GM19395 (cell line): Measurements from ENCODE around the gene MMP12.
"Not testable (repeated sequence)": the region's sequence is repeated elsewhere in the genome, so short reads cannot be mapped to it uniquely, and the experiment has no call there.

Source experiments
- ATAC-seq: cut with Tn5 transposase; IDR thresholded peaks from one replicate; pipeline ENCODE4 v1.9.1; 2021; ENCODE audit warnings: mild to moderate bottlenecking, moderate library complexity; ENCODE audit not compliant: unreplicated experiment

MMP12 gene

DNA sequence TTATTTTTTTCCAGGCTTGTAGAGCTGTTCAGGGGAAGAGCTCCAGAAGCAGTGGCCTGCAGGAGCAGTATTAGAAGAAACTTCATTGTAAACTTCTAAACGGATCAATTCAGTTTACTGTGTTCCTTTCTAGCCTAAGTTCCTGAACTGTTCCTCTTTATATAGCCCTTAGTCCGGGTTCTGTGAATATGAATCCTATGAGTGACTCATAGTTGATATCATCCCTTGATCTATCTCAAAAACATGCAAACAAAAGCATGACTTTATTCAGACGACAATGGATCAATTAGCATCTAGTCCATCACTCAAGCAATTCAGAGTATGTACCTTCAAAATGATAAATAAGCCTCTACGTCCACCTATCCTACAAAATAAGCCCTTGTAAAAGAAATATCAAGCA, at the start of gene MMP12:
TSS of gene MMP12 (minus strand) at position 131 of the 400 bp plus-strand sequence. CDS start at position 86, 45 bp downstream.
- no peak for ATAC-seq

DNA sequence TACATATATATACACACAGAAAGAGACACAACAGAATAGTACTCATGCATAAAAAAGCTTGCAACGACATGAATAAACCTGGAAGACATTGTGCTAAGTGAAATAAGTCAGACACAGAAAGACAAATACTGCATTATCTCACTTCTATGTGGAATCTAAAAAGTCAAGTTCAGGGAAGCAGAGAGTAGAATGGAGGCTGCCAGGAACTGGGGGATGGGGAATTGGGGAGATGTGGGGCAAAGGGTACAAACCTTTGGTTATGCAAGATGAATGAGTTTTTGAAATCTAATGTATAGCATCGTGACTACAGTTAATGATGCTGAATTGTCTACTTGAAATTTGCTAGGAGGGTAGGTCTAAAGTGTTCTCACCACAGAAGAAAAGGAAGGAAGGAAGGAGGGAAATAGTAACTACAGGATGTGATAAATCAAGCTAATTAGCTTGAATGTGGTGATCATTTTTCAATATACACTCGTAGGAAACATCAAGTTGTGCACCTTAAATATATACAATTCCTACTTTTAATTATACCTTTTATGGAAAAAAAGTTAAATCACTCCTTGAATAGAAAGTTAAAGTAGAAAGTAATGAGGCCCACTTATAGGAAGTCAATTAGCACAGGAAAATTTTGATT, 46.9 kb upstream of the MMP12 start:
- no peak for ATAC-seq

DNA sequence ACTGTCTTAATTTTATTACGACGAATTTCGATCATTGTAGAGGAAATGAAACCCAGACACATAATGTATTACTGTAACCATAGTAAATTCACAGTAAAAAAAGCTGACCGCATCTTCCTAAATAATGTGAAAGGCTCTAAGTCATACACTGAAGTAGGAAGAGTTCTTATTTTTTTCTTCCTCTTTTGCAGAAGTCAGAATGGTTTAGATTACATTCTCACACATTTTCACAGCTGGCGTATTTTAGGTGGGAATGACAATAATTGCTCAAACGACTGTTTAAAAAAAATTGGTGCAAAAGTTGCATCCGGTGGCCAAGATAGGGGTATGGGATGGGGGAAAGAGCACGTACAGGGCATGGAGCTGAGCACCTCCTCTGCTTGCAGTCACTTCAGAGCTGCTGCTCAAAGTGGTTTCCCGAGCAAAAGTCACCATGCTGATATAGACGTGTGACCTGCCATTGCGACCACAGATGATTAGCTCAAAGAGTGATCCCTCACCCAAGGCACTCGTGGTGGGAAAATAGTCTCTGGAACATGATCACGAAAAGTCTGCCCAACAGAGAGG, 45.4 kb upstream of the MMP12 start:
- peak; percentile 93 for ATAC-seq

- ATAC-seq = no peak
Observed at GRCh38 chr11:102915044-102915375, 40.2 kb upstream of the MMP12 start.

DNA sequence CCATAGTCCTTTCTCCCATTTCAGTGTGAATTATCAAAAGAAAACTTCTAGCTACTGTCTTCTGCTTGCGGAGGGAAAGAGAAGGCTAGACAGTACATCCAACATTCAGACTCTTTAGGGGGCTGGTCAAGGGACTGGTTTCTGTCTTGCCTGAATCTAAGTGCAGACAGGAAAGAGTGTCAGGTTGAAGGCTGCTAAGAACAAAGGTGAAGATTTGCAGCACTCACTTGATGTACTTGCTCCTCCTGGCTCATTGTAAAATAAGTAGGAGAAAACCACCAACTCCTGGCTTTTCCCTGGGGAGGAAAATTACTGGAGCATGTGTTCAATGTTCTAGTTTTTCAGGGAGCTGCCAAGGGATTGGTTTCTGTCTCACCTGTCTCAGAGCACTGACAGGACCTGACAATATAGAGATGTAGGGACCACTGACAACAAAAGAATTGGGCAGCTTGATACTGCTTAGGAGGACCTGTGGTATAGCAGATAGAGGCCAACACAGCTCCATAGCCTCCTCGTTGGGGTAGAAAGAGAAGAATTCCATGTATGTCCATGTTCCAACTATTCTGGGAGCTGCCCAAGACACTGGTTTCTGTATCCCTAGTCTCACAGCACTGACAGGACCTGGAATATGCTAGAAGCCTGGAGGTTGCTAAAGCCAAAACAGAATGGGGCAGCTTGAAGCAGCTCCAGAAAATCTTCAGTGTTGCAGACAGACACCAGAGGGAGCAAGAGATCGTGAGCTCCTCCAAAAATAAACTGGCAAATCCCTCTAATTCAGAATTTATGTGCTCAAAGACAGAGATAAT, 39.7 kb upstream of the MMP12 start:
- no peak for ATAC-seq

DNA sequence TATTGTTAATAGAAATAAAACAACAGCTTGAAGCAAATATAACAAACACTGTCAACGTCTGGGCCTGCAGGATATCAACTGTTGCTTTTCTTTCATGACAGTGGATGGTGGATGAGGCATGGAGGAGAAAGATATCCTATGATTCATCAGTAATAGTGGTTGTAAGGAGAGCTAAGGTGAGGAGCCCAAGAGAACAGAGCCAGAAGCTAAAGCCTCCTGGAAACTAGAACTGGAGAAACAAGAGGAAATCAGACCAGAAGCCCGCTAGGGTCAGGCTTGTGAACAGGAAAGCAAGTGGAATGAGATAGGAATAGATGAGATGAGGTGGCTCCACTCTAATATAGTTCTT, 37.7 kb upstream of the MMP12 start:
- ATAC-seq = no peak

DNA sequence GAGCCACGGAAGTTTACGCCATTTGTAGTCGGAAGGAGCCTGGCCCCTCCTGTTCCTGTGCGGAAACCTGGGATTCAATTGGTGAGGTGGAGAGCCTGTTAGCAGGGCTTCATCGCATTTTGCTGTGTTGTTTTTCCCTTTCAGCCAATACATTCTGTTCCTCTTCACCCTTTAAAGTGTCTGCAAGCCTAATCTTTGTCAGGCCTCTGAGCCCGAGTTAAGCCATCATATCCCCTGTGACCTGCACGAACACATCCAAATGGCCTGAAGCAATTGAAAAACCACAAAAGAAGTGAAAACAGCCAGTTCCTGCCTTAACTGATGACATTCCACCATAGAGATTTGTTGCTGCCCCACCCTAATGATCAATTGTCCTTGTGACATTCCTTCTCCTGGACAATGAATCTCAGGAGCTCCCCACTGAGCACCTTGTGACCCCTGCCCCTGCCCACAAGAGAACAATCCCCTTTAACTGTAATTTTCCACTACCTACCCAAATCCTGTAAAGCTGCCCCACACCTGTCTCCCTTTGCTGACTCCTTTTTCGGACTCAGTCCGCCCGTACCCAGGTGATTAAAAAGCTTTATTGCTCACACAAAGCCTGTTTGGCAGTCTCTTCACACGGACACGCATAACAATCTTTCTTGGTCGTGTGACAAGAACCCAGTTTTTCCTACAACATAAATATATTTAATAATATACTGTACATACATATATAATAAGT, 37.1 kb upstream of the MMP12 start:
- no peak for ATAC-seq

- not testable (repeated sequence) for ATAC-seq
Observed at GRCh38 chr11:102905848-102906247, 31.1 kb upstream of the MMP12 start.

- ATAC-seq = not testable (repeated sequence)
Observed at GRCh38 chr11:102903895-102904294, 29.1 kb upstream of the MMP12 start.

DNA sequence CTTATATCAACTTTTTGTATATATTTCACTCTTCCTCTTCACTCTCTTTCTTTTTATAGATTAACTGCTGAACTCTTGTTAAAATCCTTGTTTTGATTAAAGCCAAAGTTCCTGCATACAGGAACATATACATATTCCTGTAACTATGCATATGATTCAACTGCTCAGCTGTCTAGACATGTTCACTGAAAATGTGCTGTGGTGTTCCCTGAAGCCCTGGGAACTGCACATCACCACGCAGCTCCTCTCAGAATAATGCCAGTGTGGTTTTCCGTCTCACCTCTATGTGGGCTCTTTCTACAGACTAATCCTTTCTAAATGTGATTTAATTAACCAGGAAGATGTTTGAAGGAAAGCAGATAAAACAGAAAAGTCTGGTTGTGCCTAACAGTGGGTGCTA, 25.6 kb upstream of the MMP12 start:
- ATAC-seq = no peak

DNA sequence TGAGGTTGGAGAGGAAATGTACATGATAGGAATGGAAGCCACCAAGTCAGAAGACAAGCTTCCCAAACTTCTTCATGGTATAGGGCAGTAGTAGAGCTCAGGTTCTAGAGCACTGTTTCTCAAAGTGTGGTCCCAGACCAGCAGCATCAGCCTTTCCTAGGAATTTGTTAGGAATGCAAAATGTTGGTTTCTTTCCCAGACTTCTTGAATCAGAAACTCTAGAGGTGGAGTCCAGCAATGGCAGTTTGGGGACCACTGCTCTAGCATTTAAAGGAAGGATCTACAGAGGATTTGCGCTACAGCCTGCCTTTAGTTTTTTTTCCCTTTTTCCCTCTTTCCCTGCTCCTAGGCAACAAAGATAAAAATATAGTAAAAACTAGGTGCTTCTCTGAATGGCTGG, 17.0 kb upstream of the MMP12 start:
- ATAC-seq = no peak

DNA sequence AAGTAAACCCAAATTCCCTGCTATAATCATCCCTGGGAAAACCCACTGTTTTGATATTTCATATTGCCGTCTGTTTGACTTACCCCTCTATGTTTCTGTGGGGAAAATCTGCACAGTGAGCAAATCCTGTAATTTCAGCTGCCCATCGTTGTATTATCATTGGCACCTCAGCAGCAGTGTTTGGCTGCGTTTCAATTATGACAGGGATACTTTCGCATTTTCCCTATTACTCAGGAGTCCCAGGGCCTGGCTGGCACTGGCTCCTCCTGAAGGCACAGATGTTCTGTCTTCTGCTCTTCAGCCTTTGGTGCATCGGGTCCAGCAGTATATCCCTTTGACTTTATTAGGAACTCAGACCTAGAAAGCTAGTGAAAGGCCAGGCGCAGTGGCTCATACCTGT, 12.2 kb upstream of the MMP12 start:
- ATAC-seq = no peak

- ATAC-seq = no peak
Observed at GRCh38 chr11:102883141-102883540, 8.4 kb upstream of the MMP12 start.

DNA sequence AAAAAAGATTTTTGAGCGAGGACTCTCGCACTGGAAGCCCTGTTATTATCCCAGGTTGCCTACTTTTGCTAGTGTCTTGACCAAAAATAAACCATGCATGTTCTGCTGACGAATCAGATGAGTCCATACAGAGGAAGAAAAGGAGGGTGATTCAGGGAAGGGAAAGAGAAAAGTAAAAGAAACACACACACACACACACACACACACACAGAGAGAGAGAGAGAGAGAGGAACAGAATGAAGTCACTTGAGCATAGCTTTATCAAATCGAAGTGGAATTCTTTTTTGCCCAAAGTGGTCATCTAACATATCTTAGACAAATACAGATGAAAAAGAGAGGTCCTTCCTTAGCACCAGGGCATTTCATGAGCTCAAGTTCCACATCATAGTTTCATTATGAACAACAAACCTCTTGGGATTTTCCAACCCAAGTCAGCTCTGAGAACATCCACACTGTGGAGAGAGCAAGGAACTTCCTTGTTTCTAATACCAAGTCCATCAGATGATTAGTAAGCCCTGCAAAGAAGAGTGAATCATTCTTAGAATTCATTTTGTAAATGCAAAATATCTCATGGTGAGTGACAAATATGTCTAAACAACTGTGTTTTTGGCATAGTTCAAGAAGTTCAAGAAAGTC, 7.7 kb upstream of the MMP12 start:
- ATAC-seq = peak; percentile 68

GRCh38 chr11:102879801-102880200, 5.0 kb upstream of the MMP12 start:
- no peak for ATAC-seq

DNA sequence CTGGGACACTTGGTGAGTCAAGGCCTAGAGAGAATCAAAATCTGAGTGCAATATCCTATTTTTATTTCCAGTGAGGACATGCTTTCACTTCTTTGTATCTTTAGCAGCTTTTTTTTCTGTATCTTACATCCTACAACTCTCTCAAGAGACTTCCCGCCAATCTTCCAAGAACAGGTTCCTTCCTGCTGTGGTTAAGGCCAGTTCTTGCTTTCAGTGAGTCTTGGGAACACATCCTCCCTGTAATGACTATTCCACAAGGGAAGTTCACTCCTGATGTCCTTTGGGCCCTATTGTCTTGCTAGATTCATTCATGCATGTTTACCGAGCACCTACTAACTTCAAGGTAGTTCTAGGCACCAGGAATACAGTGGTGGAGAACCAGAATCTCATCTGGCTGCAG, 3.8 kb upstream of the MMP12 start:
- no peak for ATAC-seq

GRCh38 chr11:102869354-102869964, 5.3 kb downstream of the MMP12 start:
- ATAC-seq = not testable (repeated sequence)

- ATAC-seq = no peak
Observed at GRCh38 chr11:102868339-102868738, 6.4 kb downstream of the MMP12 start.

DNA sequence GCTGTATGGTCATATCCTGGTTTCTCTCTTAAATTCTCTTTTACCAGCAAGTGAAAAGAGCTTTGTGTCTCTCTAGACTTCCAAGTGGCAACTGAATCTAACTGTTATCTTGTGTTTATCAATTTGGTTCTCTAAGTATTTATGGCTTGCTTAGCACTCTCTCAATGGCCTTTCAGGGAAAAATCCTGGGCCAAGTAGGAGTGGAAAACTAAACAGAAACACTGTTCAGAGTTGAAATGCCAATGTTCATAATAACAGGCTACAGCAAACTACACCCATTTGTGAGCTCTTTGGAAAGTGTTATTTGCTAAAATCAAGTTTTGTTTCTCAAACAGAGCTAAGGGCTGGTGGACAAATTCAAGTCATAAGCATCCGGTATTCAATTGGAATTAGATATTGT, 10.1 kb downstream of the MMP12 start:
- ATAC-seq = no peak

DNA sequence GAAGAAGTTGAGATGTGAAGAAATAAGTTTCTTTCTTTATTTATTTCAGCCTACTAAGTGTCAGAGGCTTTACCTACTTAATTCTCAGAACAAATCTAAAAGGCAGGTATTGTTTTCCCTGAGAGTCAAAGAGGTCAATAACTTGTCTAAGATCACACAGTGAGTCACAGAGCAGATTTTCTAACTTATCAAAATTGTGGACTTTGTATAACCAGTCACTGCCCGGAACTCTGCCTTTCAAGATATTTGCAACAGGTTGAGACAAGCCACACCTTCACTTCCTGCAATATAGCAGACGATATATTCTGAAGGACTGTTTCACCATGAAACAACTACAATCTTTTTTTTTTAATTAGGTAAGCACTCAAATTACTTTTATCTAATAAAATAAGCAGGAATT, 20.8 kb downstream of the MMP12 start:
- no peak for ATAC-seq

- no peak for ATAC-seq
Observed at GRCh38 chr11:102853055-102853454, 21.7 kb downstream of the MMP12 start.
